ENCODE measurements around the gene CDH4. TPM values are rescaled to one million over a fixed set of nuclear protein-coding genes. Genes with fewer than 3 reads are reported as not detected.
"Not testable (repeated sequence)": the region's sequence is repeated elsewhere in the genome, so short reads cannot be mapped to it uniquely, and the experiment has no call there.

The CDH4 gene
- total and polyA plus RNA-seq, 4 donors, result 0.06 to 0.10 TPM; not detected in 2

DNA sequence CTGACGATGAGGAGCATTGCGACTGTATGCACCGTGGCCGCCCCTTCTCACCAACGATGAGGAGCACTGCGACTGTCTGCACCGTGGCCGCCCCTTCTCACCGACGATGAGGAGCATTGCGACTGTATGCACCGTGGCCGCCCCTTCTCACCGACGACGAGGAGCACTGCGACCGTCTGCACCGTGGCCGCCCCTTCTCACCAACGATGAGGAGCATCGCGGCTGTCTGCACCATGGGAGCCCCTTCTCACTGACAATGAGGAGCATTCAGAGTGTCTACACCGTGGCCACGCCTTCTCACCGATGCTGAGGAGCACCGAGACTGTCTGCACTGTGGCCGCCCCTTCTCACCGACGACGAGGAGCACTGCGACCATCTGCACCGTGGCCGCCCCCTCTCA, 692.9 kb downstream of the CDH4 start:
- H3K27ac ChIP-seq (ENCODE audit: low read depth in 1 of 2, low read length in 2 of 2); H3K27me3 ChIP-seq (ENCODE audit: control insufficient read depth in 1 of 2, insufficient read depth in 2 of 2, low read length in 1 of 2); H3K36me3 ChIP-seq (ENCODE audit: control insufficient read depth in 1 of 2, insufficient read depth in 2 of 2, low read length in 1 of 2); ATAC-seq (ENCODE audit: low FRiP score); H3K9me3 ChIP-seq (ENCODE audit: control insufficient read depth, low read length); H3K4me3 ChIP-seq (ENCODE audit: low read length in 2 of 2); intact Hi-C loops (cut with DNase I); H3K4me1 ChIP-seq (ENCODE audit: control insufficient read depth in 1 of 2, insufficient read depth in 2 of 2, low read length in 2 of 2): not testable (repeated sequence)
- 75 to 84% methylated on average over 9 to 21 of the region's 34 CpGs for WGBS, 2 donors
- DNase-seq, result peak; percentile 21 to 39

DNA sequence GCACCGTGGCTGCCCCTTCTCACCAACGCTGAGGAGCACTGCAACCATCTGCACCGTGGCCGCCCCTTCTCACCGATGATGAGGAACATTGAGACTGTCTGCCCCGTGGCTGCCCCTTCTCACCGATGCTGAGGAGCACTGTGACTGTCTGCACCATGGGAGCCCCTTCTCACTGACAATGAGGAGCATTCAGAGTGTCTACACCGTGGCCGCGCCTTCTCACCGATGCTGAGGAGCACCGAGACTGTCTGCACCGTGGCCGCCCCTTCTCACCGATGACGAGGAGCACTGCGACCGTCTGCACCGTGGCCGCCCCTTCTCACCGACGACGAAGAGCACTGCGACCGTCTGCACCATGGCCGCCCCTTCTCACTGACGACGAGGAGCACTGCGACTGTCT, 693.4 kb downstream of the CDH4 start:
- H3K27ac ChIP-seq (ENCODE audit: low read depth in 1 of 2, low read length in 2 of 2); H3K36me3 ChIP-seq (ENCODE audit: control insufficient read depth in 1 of 2, insufficient read depth in 2 of 2, low read length in 1 of 2); H3K4me1 ChIP-seq (ENCODE audit: control insufficient read depth in 1 of 2, insufficient read depth in 2 of 2, low read length in 2 of 2); H3K4me3 ChIP-seq (ENCODE audit: low read length in 2 of 2); intact Hi-C loops (cut with DNase I); H3K27me3 ChIP-seq (ENCODE audit: control insufficient read depth in 1 of 2, insufficient read depth in 2 of 2, low read length in 1 of 2); H3K9me3 ChIP-seq (ENCODE audit: control insufficient read depth, low read length); ATAC-seq (ENCODE audit: low FRiP score): not testable (repeated sequence)
- peak in 1 of 2 donors; percentile 49 for DNase-seq
- WGBS, 2 donors, result 76 to 79% methylated on average over 12 to 22 of the region's 29 CpGs

DNA sequence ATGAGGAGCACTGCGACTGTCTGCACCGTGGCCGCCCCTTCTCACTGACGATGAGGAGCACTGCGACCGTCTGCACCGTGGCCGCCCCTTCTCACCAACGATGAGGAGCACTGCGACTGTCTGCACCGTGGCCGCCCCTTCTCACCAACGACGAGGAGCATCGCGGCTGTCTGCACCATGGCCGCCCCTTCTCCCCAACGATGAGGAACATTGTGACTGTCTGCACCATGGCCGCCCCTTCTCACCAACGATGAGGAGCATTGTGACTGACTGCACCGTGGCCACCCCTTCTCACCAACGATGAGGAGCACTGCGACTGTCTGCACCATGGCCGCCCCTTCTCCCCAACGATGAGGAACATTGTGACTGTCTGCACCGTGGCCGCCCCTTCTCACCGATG, 696.0 kb downstream of the CDH4 start:
- ATAC-seq (ENCODE audit: low FRiP score); H3K27me3 ChIP-seq (ENCODE audit: control insufficient read depth in 1 of 2, insufficient read depth in 2 of 2, low read length in 1 of 2); intact Hi-C loops (cut with DNase I); H3K36me3 ChIP-seq (ENCODE audit: control insufficient read depth in 1 of 2, insufficient read depth in 2 of 2, low read length in 1 of 2); H3K4me3 ChIP-seq (ENCODE audit: low read length in 2 of 2); H3K4me1 ChIP-seq (ENCODE audit: control insufficient read depth in 1 of 2, insufficient read depth in 2 of 2, low read length in 2 of 2); H3K9me3 ChIP-seq (ENCODE audit: control insufficient read depth, low read length); H3K27ac ChIP-seq (ENCODE audit: low read depth in 1 of 2, low read length in 2 of 2): not testable (repeated sequence)
- DNase-seq, result peak; percentile 16 to 21
- WGBS, 2 donors, result 83 to 86% methylated on average over 22 to 26 of the region's 28 CpGs

DNA sequence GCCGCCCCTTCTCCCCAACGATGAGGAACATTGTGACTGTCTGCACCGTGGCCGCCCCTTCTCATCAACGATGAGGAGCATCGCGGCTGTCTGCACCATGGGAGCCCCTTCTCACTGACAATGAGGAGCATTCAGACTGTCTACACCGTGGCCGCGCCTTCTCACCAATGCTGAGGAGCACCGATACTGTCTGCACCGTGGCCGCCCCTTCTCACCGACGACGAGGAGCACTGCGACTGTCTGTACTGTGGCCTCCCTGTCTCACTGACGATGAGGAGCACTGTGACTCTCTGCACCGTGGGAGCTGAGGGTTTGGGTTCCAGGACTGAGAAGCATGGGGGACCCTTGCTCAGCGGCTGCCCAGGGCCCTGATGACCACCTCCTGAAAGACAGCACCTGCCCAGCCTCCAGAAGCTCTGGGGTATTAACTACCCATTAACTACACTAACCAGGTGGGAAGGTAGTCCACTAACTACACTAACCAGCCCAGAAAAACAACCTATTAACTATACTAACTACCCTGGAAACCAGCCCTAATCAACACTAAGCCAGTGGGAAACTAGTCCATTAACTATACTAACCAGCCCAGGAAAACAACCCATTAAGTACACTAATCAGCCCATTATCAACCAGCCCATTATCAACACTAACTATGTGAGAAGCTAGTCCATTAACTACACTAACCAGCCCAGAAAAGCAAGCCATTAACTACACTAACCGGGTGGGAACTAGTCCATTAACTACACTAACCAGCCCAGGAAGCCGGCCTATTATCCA, 696.7 kb downstream of the CDH4 start:
- DNase-seq (peak; percentile 10 to 51), ATAC-seq (ENCODE audit: low FRiP score) (no peak)
- H3K9me3 ChIP-seq (ENCODE audit: control insufficient read depth, low read length), result no peaks in the 10 kb centered on the region
- no peaks in the 10 kb centered on the region for H3K4me1 ChIP-seq (ENCODE audit: control insufficient read depth in 1 of 2, insufficient read depth in 2 of 2, low read length in 2 of 2)
- no peak overlapping the region for H3K27ac ChIP-seq (ENCODE audit: low read depth in 1 of 2, low read length in 2 of 2)
- WGBS, 2 donors, result 84 to 87% methylated on average over 18 to 22 of the region's 22 CpGs
- no peaks in the 10 kb centered on the region for H3K27me3 ChIP-seq (ENCODE audit: control insufficient read depth in 1 of 2, insufficient read depth in 2 of 2, low read length in 1 of 2)
- H3K4me3 ChIP-seq (ENCODE audit: low read length in 2 of 2), result no peak overlapping the region
- H3K36me3 ChIP-seq (ENCODE audit: control insufficient read depth in 1 of 2, insufficient read depth in 2 of 2, low read length in 1 of 2), result no peaks in the 10 kb centered on the region
- intact Hi-C loops (cut with DNase I), result no loop called here

DNA sequence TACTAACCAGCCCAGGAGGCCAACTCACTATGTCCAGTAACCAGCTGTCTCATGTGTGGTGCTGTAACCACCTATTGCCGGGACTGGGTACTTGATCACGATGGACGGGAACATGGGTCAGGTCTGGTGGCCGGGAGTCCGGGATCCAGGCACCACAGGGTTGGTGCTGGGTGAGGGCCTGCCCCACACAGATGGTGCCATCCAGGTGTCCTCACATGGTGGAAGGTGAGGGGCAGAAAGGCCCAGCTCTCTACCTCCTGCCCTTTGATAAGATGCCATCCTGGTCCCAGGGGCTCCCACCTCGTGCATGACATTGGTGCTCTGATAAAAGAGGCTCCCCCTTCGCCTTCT, 697.3 kb downstream of the CDH4 start:
- no peak overlapping the region for H3K27ac ChIP-seq (ENCODE audit: low read depth in 1 of 2, low read length in 2 of 2)
- H3K36me3 ChIP-seq (ENCODE audit: control insufficient read depth in 1 of 2, insufficient read depth in 2 of 2, low read length in 1 of 2), result no peaks in the 10 kb centered on the region
- H3K4me1 ChIP-seq (ENCODE audit: control insufficient read depth in 1 of 2, insufficient read depth in 2 of 2, low read length in 2 of 2), result no peaks in the 10 kb centered on the region
- no peaks in the 10 kb centered on the region for H3K9me3 ChIP-seq (ENCODE audit: control insufficient read depth, low read length)
- WGBS, 2 donors, result 92 to 93% methylated on average over 7 of the region's 7 CpGs
- H3K27me3 ChIP-seq (ENCODE audit: control insufficient read depth in 1 of 2, insufficient read depth in 2 of 2, low read length in 1 of 2), result no peaks in the 10 kb centered on the region
- DNase-seq, result peak; percentile 37 to 46
- no peak for ATAC-seq (ENCODE audit: low FRiP score)
- intact Hi-C loops (cut with DNase I), result no loop called here
- H3K4me3 ChIP-seq (ENCODE audit: low read length in 2 of 2), result no peak overlapping the region

DNA sequence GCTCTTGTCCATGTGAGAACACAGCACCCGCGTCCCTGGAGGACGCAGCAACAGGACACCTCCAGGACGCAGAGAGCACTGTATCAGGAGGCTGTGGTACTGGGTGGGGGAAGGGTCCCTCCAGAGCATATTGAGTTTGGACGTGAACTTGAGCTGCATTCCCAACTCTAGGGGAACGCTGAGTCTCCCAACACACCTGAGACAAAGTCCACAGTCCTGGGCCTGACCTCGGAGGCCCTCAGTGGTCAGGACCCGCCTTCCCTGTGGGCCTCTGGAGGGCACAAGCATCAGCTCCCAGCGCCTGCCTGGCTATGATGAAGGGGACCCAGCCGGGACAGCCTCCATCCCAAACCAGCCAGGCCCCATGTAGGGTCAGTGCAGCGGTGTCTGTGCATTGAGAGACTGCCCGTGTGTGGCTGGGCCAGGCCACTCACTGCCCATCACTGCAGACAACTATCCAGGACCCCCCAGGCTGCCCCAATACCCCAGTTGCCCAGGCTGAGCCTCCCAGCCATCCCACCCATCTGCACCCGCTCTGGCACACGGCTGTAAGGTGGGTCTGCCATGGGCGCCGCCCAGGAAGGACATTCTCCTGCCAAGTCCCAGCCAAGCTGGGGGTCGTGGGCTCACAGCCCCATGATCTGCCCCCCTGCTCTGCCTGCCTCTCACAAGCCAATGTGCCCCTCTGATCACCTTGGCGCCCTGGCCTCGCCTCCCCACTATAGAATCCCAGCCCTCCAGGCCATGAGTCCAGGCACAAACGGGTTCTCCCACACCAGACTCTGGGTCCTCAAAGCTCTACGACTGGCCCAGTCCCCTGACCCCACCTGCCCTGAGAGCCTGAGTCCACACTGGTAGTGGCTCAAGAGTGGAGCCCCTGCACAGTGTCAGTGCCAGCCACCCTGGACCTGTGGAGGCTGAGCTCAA, 697.9 kb downstream of the CDH4 start:
- peak; percentile 33 for ATAC-seq (ENCODE audit: low FRiP score)
- Histone ChIP-seq H3K27me3 (ENCODE audit: control insufficient read depth in 1 of 2, insufficient read depth in 2 of 2, low read length in 1 of 2) (no peaks in the 10 kb centered on the region), H3K4me3 (ENCODE audit: low read length in 2 of 2) (no peak overlapping the region), H3K27ac (ENCODE audit: low read depth in 1 of 2, low read length in 2 of 2) (no peak overlapping the region), H3K9me3 (ENCODE audit: control insufficient read depth, low read length) (no peaks in the 10 kb centered on the region), H3K36me3 (ENCODE audit: control insufficient read depth in 1 of 2, insufficient read depth in 2 of 2, low read length in 1 of 2) (no peaks in the 10 kb centered on the region), H3K4me1 (ENCODE audit: control insufficient read depth in 1 of 2, insufficient read depth in 2 of 2, low read length in 2 of 2) (no peaks in the 10 kb centered on the region)
- intact Hi-C loops (cut with DNase I), result no loop called here
- 88 to 91% methylated on average over 21 of the region's 21 CpGs for WGBS, 2 donors
- DNase-seq, result peak; percentile 23 to 66

DNA sequence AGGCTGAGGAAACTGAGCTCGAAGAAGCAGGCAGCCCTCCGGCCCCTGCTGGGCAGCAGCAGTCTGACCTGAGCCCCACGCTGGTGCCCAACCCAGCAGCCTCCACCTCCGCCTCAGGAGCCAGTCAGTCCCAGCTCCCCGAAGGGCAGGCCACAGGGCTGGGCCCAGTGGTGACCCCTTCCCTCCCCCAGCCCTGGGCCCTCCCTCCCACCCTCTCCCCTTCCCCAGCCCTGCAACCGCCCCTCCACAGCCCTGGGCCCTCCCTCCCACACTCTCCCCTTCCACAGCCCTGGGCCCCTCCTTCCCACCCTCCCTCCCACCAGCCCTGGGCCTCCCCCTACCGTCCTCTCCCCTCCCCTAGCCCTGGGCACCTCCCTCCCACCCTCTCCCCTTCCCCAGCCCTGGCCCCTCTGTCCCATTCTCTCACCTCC, 698.6 kb downstream of the CDH4 start:
- no peak for ATAC-seq (ENCODE audit: low FRiP score)
- DNase-seq, result peak in 1 of 2 donors; percentile 30
- 54 to 70% methylated on average over 5 to 7 of the region's 7 CpGs for WGBS, 2 donors
- Histone ChIP-seq H3K4me3 (ENCODE audit: low read length in 2 of 2) (no peak overlapping the region), H3K36me3 (ENCODE audit: control insufficient read depth in 1 of 2, insufficient read depth in 2 of 2, low read length in 1 of 2) (no peaks in the 10 kb centered on the region), H3K27ac (ENCODE audit: low read depth in 1 of 2, low read length in 2 of 2) (no peak overlapping the region), H3K27me3 (ENCODE audit: control insufficient read depth in 1 of 2, insufficient read depth in 2 of 2, low read length in 1 of 2) (no peaks in the 10 kb centered on the region), H3K9me3 (ENCODE audit: control insufficient read depth, low read length) (no peaks in the 10 kb centered on the region), H3K4me1 (ENCODE audit: control insufficient read depth in 1 of 2, insufficient read depth in 2 of 2, low read length in 2 of 2) (no peaks in the 10 kb centered on the region)
- intact Hi-C loops (cut with DNase I), result no loop called here

DNA sequence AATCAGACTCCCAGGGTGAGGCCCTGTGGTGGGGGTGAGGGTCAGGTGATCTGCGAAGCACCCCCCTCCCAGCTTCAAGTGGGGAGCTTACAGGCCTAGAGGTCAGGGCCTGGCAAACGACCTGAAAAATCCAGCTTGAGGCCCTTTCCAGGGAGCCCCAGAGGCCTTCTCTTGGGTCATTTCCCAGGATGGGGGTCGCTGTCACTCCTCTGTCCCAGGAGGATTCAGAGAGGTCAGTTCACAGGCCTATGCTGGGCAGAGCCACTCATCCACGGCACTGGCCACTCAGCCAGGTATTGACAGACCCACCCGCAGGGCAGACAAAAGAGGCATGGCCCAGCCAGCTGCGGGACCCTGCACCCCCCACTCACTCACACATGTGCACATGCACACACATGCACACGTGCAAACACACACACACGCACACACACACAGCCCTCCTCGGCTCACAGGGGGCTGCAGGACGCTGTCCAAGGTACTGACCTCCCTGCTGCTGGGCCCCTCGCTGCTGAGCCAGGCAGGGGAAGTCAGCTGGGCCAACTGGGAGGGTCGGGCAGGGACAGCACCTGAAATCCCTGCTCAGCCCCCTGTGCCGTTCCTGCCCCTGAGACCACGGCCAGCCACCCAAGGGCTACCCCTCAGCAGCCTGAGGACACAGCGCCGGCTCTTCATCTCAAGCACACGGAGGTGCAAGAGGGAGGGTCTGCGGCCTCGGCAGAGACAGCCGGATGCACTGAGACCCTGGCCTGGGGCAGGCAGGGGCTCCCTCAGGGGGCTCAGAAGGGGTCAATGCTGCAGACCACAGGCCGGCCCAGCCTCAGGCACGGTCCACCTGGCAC, 699.9 kb downstream of the CDH4 start:
- Histone ChIP-seq H3K36me3 (ENCODE audit: control insufficient read depth in 1 of 2, insufficient read depth in 2 of 2, low read length in 1 of 2) (no peaks in the 10 kb centered on the region), H3K27ac (ENCODE audit: low read depth in 1 of 2, low read length in 2 of 2) (no peak overlapping the region), H3K27me3 (ENCODE audit: control insufficient read depth in 1 of 2, insufficient read depth in 2 of 2, low read length in 1 of 2) (no peaks in the 10 kb centered on the region), H3K4me1 (ENCODE audit: control insufficient read depth in 1 of 2, insufficient read depth in 2 of 2, low read length in 2 of 2) (no peaks in the 10 kb centered on the region), H3K4me3 (ENCODE audit: low read length in 2 of 2) (no peak overlapping the region), H3K9me3 (ENCODE audit: control insufficient read depth, low read length) (no peaks in the 10 kb centered on the region)
- peak in 1 of 2 donors; percentile 65 for DNase-seq
- peak; percentile 19 for ATAC-seq (ENCODE audit: low FRiP score)
- 32 to 37% methylated on average over 19 to 22 of the region's 22 CpGs for WGBS, 2 donors
- intact Hi-C loops (cut with DNase I), result no loop called here
